GM23338 (cell line): ENCODE results near the gene MYCBP2.

ENCODE experiments used
- CREB1 ChIP-seq: fragments of 250-450 bp; sonication (Bioruptor Pico); IDR thresholded peaks from 2 replicates; pipeline ENCODE4 v1.5.0; 2020; ENCODE audit warnings: low read depth, mild to moderate bottlenecking, moderate library complexity
- EZH2 ChIP-seq: fragments of 200-600 bp; sonication (generic); IDR thresholded peaks from one replicate; pipeline ENCODE4 v1.8.0; 2017; ENCODE audit warnings: antibody characterized with exemption, mild to moderate bottlenecking, low read depth; ENCODE audit not compliant: unreplicated experiment
- EZH2phosphoT487 ChIP-seq: fragments of 200-600 bp; sonication (generic); IDR thresholded peaks from one replicate; pipeline ENCODE4 v1.8.1; 2018; ENCODE audit warnings: antibody characterized with exemption; ENCODE audit not compliant: unreplicated experiment
- JUNB ChIP-seq: IDR thresholded peaks from one replicate; pipeline ENCODE4 v1.6.1; 2016; ENCODE audit warnings: antibody characterized with exemption; ENCODE audit not compliant: unreplicated experiment
- POLR2AphosphoS5 ChIP-seq: IDR thresholded peaks from 2 replicates; pipeline ENCODE4 v1.6.1; 2016; ENCODE audit warnings: antibody characterized with exemption, low read depth
- TF ChIP-seq, protein P1 (sequence below), 2 experiments: fragments of 200-600 bp in 1 of 2; sonication (generic) in 1 of 2; conservative IDR thresholded peaks; 2 replicates each; pipeline versions ENCODE4 v1.5.1 to v1.6.1; 2016 to 2017; ENCODE audit warnings: antibody characterized with exemption in 2 of 2, low read depth in 2 of 2, mild to moderate bottlenecking in 2 of 2, moderate library complexity in 1 of 2

DNA sequence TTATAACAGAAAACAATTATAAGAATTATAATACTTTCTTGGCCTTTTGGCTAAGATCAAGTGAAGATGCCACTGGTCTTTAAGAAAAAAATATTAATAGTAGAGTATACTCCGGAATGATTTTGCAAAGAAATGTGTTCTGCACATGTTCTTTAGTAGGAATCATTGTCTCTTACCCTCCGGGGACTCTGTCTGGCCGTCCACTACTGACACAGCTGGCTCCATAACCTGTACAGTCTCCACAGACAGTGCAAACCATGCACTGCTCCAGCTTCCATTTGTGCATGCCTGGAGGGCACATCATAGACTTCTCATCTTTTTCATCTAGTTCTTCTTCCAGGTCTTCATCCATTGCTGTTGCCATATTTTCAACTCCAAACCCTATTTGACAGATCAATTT is 75.9 kb downstream of the MYCBP2 start:
- TF ChIP-seq, protein P1, sequence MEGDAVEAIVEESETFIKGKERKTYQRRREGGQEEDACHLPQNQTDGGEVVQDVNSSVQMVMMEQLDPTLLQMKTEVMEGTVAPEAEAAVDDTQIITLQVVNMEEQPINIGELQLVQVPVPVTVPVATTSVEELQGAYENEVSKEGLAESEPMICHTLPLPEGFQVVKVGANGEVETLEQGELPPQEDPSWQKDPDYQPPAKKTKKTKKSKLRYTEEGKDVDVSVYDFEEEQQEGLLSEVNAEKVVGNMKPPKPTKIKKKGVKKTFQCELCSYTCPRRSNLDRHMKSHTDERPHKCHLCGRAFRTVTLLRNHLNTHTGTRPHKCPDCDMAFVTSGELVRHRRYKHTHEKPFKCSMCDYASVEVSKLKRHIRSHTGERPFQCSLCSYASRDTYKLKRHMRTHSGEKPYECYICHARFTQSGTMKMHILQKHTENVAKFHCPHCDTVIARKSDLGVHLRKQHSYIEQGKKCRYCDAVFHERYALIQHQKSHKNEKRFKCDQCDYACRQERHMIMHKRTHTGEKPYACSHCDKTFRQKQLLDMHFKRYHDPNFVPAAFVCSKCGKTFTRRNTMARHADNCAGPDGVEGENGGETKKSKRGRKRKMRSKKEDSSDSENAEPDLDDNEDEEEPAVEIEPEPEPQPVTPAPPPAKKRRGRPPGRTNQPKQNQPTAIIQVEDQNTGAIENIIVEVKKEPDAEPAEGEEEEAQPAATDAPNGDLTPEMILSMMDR (conservative IDR thresholded peaks at IDR 0.05; ENCODE audit: low read depth in 2 of 2), result no peak
- TF ChIP-seq POLR2AphosphoS5, result no peak
- TF ChIP-seq CREB1, result no peak
- no peak for TF ChIP-seq EZH2phosphoT487
- TF ChIP-seq JUNB, result no peak
- TF ChIP-seq EZH2, result no peak
